ENCODE results near the gene FOXE3. TPM values are rescaled to one million over a fixed set of nuclear protein-coding genes. Genes with fewer than 3 reads are reported as not detected.

FOXE3 gene
- total RNA-seq, 1 experiment from 2014 or later, result 0.46 TPM

DNA sequence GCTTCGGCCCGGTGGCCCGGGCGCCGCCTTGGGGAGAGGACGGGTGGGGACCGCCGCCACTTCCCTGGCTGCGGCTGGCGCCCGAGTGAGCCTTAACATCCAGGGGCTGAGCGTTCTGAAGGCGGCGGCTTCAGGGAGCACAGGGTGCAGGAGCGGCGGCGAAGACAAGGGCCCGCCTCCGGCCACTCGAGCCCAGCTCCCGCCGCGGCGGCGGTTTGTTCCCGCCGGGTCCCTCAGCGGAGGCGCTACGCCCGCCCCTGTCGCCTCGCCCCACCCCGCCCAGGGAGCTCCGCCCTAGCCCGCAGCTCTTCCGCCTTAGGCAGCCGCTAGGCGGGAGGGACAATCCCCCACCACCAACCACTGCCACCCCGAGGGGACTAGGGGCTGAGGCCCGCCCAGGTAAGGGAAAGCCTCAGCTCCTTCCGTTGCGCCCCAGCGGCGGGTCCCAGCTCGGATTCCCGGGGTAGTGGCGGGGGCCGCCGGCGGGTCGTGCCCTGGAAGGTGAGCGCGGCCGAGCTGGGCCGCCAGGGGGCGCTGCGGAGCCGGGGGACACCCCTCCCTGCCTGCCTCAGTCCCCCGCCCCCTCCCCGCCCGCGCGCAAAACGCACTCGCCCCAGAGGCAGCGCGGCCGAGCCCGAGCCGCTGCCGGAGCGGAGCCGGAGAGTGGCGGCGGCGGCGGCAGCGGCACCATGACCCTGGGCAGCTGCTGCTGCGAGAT is 21.5 kb downstream of the FOXE3 start, which contains the start of gene FOXD2:
Gene FOXD2 (plus strand): TSS at position 598 of the 718 bp plus-strand sequence. CDS start 92 bp downstream, at position 690.
- ATAC-seq, result peak; percentile 93
- no TSS peak for BruUV-seq (replicated peaks)
- Histone ChIP-seq H3K27me3 (ENCODE audit: control insufficient read depth, insufficient read depth, low read length) (no peaks in the 10 kb centered on the region), H3K27ac (ENCODE audit: low read length) (peak within 1 kb of the TSS; percentile 83), H3K4me3 (ENCODE audit: low read depth in 2 of 2, low read length in 2 of 2) (peak within 1 kb of the TSS; percentile 63 to 89), H3K36me3 (ENCODE audit: control insufficient read depth, insufficient read depth, low read length) (no peaks in the 10 kb centered on the region; the same call in 1 of the 2 replicates), H3K4me1 (ENCODE audit: control insufficient read depth, insufficient read depth, low read length) (peaks cover 26% of the 10 kb centered on the region), H3K9me3 (ENCODE audit: control insufficient read depth, insufficient read depth, low read depth, low read length) (no peaks in the 10 kb centered on the region)
- in situ Hi-C loops (cut with HindIII; ENCODE audit: low pct_unique_long_range_greater_than_20kb, low sequenced_read_pairs) (no loop called here), intact Hi-C loops (cut with micrococcal nuclease; ENCODE audit: unreplicated experiment) (loop anchor here (2.0 kb wide), 1 partner anchor 273 kb away; no protein-coding TSS in a partner anchor)
- DNase-seq (ENCODE audit: low read depth, low spot score), result peak; percentile 57
- CTCF ChIA-PET, result interaction anchor here (0.5 to 5.0 kb wide), 21 partner anchors 10 to 319 kb away, joined by 3 to 58 read pairs (median 4); no protein-coding TSS in a partner anchor
- TF ChIP-seq CTCF (IDR thresholded peaks at IDR 0.05) (peak; percentile 98), POLR2AphosphoS5 (IDR thresholded peaks at IDR 0.05; ENCODE audit: low read depth, low read length) (peak; percentile 66; the same call in 1 of the 2 replicates), TCF7L2 (IDR thresholded peaks at IDR 0.05; ENCODE audit: low read depth, low read length) (no peak)
- POLR2A ChIA-PET, result interaction anchor here (0.6 to 0.7 kb wide), 7 partner anchors 11 to 688 kb away, joined by 4 to 7 read pairs (median 5); no protein-coding TSS in a partner anchor

DNA sequence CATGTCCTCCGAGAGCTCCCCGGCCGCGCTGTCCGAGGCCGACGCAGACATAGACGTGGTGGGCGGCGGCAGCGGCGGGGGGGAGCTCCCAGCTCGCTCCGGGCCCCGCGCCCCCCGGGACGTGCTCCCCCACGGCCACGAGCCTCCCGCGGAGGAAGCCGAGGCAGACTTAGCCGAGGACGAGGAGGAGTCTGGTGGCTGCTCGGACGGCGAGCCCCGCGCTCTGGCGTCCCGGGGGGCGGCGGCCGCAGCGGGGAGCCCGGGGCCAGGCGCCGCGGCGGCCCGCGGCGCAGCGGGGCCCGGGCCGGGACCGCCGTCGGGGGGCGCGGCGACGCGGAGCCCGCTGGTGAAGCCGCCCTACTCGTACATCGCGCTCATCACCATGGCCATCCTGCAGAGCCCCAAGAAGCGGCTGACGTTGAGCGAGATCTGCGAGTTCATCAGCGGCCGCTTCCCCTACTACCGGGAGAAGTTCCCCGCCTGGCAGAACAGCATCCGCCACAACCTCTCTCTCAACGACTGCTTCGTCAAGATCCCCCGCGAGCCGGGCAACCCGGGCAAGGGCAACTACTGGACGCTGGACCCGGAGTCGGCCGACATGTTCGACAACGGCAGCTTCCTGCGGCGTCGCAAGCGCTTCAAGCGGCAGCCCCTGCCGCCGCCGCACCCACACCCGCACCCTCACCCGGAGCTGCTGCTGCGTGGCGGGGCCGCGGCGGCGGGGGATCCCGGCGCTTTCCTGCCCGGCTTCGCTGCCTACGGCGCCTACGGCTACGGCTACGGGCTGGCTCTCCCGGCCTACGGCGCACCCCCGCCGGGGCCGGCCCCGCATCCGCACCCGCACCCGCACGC is 22.3 kb downstream of the FOXE3 start:
- Histone ChIP-seq H3K27me3 (ENCODE audit: control insufficient read depth, insufficient read depth, low read length) (no peaks in the 10 kb centered on the region), H3K4me1 (ENCODE audit: control insufficient read depth, insufficient read depth, low read length) (peaks cover 21% of the 10 kb centered on the region), H3K27ac (ENCODE audit: low read length) (no peak overlapping the region), H3K9me3 (ENCODE audit: control insufficient read depth, insufficient read depth, low read depth, low read length) (no peaks in the 10 kb centered on the region), H3K4me3 (ENCODE audit: low read depth in 2 of 2, low read length in 2 of 2) (peak overlapping the region; percentile 63 to 89), H3K36me3 (ENCODE audit: control insufficient read depth, insufficient read depth, low read length) (no peaks in the 10 kb centered on the region; the same call in 1 of the 2 replicates)
- in situ Hi-C loops (cut with HindIII; ENCODE audit: low pct_unique_long_range_greater_than_20kb, low sequenced_read_pairs) (no loop called here), intact Hi-C loops (cut with micrococcal nuclease; ENCODE audit: unreplicated experiment) (no loop called here)
- ChIA-PET CTCF (interaction anchor here (0.5 to 5.0 kb wide), 15 partner anchors 10 to 318 kb away, joined by 3 to 58 read pairs (median 6); no protein-coding TSS in a partner anchor), POLR2A (interaction anchor here (0.6 to 0.7 kb wide), 7 partner anchors 11 to 689 kb away, joined by 4 to 7 read pairs (median 5); no protein-coding TSS in a partner anchor)
- BruUV-seq (replicated peaks), result no TSS peak
- ATAC-seq (peak; percentile 11), DNase-seq (ENCODE audit: low read depth, low spot score) (no peak)
- peak; percentile 34; the same call in 1 of the 2 replicates for TF ChIP-seq CTCF (IDR thresholded peaks at IDR 0.05)
- TF ChIP-seq SIN3A (IDR thresholded peaks at IDR 0.05; ENCODE audit: borderline replicate concordance, insufficient read depth, low read depth, low read length), result no peak
